GM19238 (cell line): ENCODE results near the gene NGB.

Experiments
- DNase-seq: peaks from one replicate; pipeline ENCODE4 v3.0.0; 2011; ENCODE audit warnings: low spot score; ENCODE audit not compliant: insufficient read length

NGB gene

DNA sequence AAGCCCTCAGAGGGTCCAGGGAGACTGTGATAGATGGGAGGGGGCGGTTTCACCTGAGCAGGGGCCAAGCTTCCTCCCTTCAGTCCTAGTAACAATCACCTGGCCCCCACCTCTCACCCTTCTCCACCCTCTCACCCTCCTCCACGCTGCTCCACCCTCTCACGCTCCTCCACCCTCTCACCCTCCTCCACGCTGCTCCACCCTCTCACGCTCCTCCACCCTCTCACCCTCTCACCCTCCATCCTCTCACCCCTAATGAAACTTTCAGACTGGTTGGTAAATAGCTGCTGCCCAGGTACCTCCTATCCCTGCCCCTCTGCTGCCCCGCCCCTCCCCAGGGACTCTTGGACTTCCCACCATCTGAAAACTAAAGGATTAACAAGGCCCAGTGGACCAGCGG is 34.2 kb downstream of the NGB start:
- no peak for DNase-seq

GRCh38 chr14:77231721-77232120 is 39.3 kb downstream of the NGB start:
- no peak for DNase-seq

DNA sequence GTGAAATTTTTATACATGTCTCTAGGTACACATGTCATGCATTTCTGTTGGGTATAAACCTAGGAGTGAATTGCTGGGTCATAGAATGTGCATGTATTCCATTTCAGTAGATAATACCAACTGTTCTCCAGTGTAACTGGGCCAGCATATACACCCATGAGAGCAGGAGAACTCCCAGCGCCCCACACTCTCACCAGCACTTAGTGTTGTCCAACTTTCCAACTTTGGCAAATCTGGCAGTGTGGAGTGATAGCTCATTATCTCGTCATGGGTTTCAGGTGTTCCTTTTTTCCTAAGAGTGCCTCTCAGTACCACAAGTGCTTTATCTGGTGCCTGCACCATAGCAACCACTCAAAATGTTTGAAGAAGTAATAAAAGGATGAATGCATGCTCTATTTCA is 40.1 kb downstream of the NGB start:
- no peak for DNase-seq

GRCh38 chr14:77228056-77228455 is 43.0 kb downstream of the NGB start:
- no peak for DNase-seq

DNA sequence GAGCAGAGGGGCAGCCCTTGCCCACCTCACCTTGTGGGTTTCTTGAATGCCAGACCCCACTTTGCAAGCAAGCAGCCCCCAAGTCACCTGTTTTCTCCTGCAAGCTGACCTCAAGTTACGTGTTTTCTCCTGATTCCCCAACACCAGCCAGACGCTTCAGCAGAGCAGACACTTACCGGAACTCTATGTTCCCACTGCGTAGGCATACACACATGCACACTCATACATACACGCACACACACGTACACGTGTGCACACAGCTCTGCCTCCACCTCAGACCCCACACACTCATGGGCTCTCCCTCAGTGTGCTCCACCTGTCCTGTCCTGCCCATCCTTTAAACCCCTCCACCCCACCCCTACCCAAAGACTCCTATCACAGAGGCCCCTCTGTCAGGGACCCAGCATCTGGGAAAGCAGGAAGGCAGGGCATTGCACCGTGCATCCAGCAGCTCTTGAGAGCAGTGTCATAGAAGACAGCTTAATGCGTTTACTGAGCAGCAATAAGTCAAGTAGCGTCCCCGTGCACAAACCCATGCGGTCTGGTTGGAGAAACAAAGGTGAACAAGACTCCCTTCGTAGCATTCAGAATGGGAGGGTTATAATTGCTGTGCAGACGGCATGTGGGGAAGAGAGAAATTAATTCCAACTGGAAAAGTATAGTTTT is 45.0 kb downstream of the NGB start:
- DNase-seq: no peak

DNA sequence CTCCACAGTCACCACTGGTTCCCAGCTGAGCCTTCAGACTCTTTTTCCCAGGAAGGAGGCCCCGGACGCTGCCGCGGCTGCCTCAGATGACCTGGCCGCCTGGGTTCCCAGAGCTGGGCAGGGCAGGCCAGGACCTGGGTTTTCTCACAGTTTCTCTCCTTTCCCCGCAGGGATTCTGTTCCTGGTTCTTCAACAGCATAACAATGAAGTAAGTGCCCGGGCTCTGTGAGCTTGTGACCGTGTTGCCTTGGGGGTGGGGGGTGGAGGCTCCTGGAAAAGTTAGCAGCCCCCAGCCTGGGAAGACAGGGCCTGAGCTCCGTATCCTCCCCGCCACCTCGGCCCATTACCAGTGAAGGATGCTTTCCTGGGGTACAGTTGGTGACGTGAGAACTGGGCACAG is 45.8 kb downstream of the NGB start:
- no peak for DNase-seq

DNA sequence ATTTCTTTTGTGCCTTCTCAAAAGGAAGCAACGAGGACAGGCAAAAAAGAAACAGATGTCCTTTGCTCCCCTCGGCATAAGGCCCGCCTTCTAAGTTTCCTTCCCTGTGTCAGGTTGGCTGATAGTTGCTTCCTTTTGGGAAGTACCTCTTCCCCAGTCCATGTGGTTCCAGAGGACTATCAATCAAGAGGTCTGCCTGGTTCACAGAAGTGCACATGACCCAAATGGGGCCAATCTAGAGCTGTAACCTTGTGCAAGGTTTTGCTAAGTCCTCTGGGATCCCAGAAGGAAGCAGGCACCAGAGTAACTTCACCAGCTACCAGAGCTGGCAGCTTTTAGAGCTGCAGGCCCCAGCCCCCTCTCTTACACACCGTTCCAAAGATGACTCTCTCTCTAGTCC is 46.8 kb downstream of the NGB start:
- DNase-seq: no peak

- DNase-seq: no peak
Measured at GRCh38 chr14:77222546-77223225, 48.3 kb downstream of the NGB start.

DNA sequence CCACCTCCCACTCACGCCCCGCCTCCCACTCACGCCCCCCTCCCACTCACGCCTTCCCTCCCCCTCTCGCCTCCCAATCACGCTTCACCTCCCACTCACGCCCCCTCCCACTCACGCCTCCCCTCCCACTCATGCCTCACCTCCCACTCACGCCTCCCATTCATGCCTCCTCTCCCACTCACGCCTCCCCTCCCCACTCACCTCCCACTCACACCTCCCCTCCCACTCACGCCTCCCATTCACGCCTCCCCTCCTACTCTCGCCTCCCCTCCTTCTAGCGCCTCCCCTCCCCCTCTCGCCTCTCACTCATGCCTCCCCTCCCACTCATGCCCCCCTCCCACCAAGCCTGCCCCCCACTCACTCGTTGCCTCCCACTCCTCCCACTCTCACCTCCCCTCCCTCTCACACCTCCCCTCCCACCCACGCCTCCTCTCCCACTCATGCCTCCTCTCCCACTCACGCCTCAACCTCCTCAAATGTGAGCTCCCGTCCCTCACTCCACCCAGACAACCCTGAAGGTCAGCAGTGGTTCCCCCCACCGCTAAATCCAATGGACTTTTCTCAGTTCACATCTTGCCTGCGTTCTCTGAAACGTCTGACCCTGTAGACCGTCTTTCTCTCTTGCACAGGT is 49.6 kb downstream of the NGB start:
- no peak for DNase-seq

DNA sequence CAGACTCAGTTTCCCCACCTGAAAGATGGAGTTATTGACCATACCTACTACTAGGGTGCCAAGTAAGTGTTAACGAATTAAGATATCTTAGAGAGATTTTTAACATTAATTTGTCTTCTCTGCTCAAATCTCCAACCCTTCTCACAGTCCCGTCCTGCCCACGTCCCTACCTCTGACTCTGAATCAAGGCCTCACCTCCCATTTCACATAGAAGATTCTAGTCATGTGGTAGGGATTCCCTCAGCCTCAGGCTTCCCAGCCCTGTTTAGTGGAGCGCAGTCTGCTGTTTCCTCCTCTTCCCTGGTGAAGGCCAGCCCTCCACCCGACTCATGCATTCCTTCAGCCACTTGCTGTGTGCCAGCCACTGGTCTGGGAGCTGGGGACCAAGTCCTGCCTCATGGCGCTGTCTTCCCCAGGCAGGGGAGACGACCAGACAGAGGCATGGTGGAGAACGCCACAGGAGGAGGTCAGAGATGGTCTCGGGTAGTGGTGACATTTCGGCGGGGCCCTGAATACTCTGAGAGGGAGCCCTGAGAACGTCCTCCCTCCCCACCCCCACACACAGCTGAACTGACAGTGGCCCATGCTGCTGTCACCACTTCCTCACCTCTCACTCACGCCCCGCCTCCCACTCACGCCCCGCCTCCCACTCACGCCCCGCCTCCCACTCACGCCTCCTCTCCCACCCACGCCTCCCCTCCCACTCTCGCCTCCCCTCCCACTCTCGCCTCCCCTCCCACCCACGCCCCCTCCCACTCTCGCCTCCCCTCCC is 50.6 kb downstream of the NGB start:
- DNase-seq: no peak

- no peak for DNase-seq
Measured at GRCh38 chr14:77219591-77219990, 51.4 kb downstream of the NGB start.

GRCh38 chr14:77217551-77217950 is 53.5 kb downstream of the NGB start:
- no peak for DNase-seq
